ENCODE results near the gene PEX7. TPM values are rescaled to one million over a fixed set of nuclear protein-coding genes. Genes with fewer than 3 reads are reported as not detected.
"Not testable (repeated sequence)": the region's sequence is repeated elsewhere in the genome, so short reads cannot be mapped to it uniquely, and the experiment has no call there.

Gene PEX7
- total RNA-seq, 1 experiment from 2014 or later, result 13.6 TPM

- Histone ChIP-seq H3K4me1 (ENCODE audit: low read length) (no peaks in the 10 kb centered on the region), H3K27ac (ENCODE audit: low read length) (no peak overlapping the region), H3K9me3 (ENCODE audit: low read length) (no peaks in the 10 kb centered on the region), H3K4me2 (ENCODE audit: low read depth, low read length, poor library complexity, severe bottlenecking) (no peak overlapping the region), H3K36me3 (ENCODE audit: insufficient read depth, low read length) (no peaks in the 10 kb centered on the region), H2AFZ (ENCODE audit: low read length) (no peak overlapping the region), H3K4me3 (ENCODE audit: low read length) (no peak overlapping the region), H4K20me1 (ENCODE audit: insufficient read depth, low read depth, low read length) (no peaks in the 10 kb centered on the region), H3K9me2 (replicated peaks; ENCODE audit: insufficient read depth, low read length) (no peaks in the 10 kb centered on the region), H3K9ac (ENCODE audit: low read length) (no peak overlapping the region), H3K79me2 (ENCODE audit: low read length) (peaks cover 14% of the 10 kb centered on the region), H3K27me3 (ENCODE audit: low read length) (no peaks in the 10 kb centered on the region)
- DNase-seq, result no peak
Measured at GRCh38 chr6:136863752-136864151, 41.4 kb downstream of the PEX7 start.

DNA sequence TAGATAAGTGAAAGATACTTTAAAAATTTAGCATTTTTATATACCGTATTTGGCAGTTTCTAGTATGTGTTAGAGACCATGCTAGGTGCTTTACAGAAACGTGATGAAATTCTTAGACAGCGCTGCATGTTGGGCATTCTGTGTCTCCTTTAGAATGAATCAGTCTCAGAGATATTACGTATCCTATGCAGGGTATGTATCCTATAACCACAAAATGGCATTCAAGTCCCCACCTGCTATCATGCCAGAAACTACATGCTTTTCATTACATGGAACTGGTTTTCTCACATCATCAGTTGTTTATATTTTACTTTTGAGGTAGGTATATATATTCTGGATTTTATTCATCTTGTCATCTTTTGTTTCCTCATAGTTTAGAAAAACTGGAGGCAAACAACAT, 42.3 kb downstream of the PEX7 start:
- Histone ChIP-seq H3K9me2 (replicated peaks; ENCODE audit: insufficient read depth, low read length) (no peaks in the 10 kb centered on the region), H3K36me3 (ENCODE audit: insufficient read depth, low read length) (no peaks in the 10 kb centered on the region), H4K20me1 (ENCODE audit: insufficient read depth, low read depth, low read length) (no peaks in the 10 kb centered on the region), H3K4me3 (ENCODE audit: low read length) (no peak overlapping the region), H3K79me2 (ENCODE audit: low read length) (peaks cover 13% of the 10 kb centered on the region; the same call in 1 of the 2 replicates), H3K4me2 (ENCODE audit: low read depth, low read length, poor library complexity, severe bottlenecking) (no peak overlapping the region), H3K9ac (ENCODE audit: low read length) (no peak overlapping the region), H3K4me1 (ENCODE audit: low read length) (no peaks in the 10 kb centered on the region), H3K9me3 (ENCODE audit: low read length) (no peaks in the 10 kb centered on the region), H2AFZ (ENCODE audit: low read length) (no peak overlapping the region), H3K27me3 (ENCODE audit: low read length) (no peaks in the 10 kb centered on the region), H3K27ac (ENCODE audit: low read length) (no peak overlapping the region)
- DNase-seq, result no peak

GRCh38 chr6:136866872-136867416, 44.6 kb downstream of the PEX7 start:
- Histone ChIP-seq H3K9me3 (ENCODE audit: low read length) (no peaks in the 10 kb centered on the region), H3K36me3 (ENCODE audit: insufficient read depth, low read length) (peaks cover 1% of the 10 kb centered on the region; the same call in 1 of the 2 replicates), H3K9me2 (replicated peaks; ENCODE audit: insufficient read depth, low read length) (no peaks in the 10 kb centered on the region), H3K4me1 (ENCODE audit: low read length) (no peaks in the 10 kb centered on the region), H4K20me1 (ENCODE audit: insufficient read depth, low read depth, low read length) (no peaks in the 10 kb centered on the region), H3K9ac (ENCODE audit: low read length) (no peak overlapping the region), H3K79me2 (ENCODE audit: low read length) (peaks cover 13% of the 10 kb centered on the region; the same call in 1 of the 2 replicates), H3K4me3 (ENCODE audit: low read length) (no peak overlapping the region), H2AFZ (ENCODE audit: low read length) (no peak overlapping the region), H3K27ac (ENCODE audit: low read length) (no peak overlapping the region), H3K4me2 (ENCODE audit: low read depth, low read length, poor library complexity, severe bottlenecking) (no peak overlapping the region), H3K27me3 (ENCODE audit: low read length) (no peaks in the 10 kb centered on the region)
- no peak for DNase-seq

GRCh38 chr6:136869451-136869850, 47.1 kb downstream of the PEX7 start:
- Histone ChIP-seq H3K27me3 (ENCODE audit: low read length) (no peaks in the 10 kb centered on the region), H2AFZ (ENCODE audit: low read length) (no peak overlapping the region), H3K9me3 (ENCODE audit: low read length) (peaks cover 17% of the 10 kb centered on the region), H3K79me2 (ENCODE audit: low read length) (0 out of 2 replicates have a peak, but pooled peaks cover 6% of the 10 kb centered on the region), H3K36me3 (ENCODE audit: insufficient read depth, low read length) (peaks cover 22% of the 10 kb centered on the region), H4K20me1 (ENCODE audit: insufficient read depth, low read depth, low read length) (no peaks in the 10 kb centered on the region), H3K9me2 (replicated peaks; ENCODE audit: insufficient read depth, low read length) (no peaks in the 10 kb centered on the region), H3K27ac (ENCODE audit: low read length) (no peak overlapping the region), H3K4me2 (ENCODE audit: low read depth, low read length, poor library complexity, severe bottlenecking) (no peak overlapping the region), H3K4me1 (ENCODE audit: low read length) (no peaks in the 10 kb centered on the region), H3K4me3 (ENCODE audit: low read length) (no peak overlapping the region), H3K9ac (ENCODE audit: low read length) (no peak overlapping the region)
- no peak for DNase-seq

DNA sequence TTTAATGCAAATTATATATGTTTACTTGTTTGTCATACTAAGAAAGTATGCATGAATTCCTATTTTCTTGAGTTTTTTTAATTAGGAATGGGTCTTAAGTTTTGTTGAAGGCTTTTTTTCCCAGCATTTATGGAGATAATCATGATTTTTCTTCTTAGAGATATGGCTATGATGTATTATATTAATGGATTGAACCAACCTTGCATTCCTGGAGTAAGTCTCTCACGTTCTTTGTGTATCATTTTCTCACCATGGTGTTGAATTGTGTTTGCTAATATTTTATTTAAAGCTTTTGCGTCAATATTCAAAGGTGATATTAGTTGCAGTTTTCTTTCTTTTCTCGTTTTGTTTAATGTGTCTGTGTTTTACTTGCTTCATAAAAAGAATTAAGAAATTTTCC, 51.4 kb downstream of the PEX7 start:
- H3K4me2 ChIP-seq (ENCODE audit: low read depth, low read length, poor library complexity, severe bottlenecking), result no peak overlapping the region
- no peak overlapping the region for H3K27ac ChIP-seq (ENCODE audit: low read length)
- peaks cover 17% of the 10 kb centered on the region for H3K9me3 ChIP-seq (ENCODE audit: low read length)
- H3K4me1 ChIP-seq (ENCODE audit: low read length), result no peaks in the 10 kb centered on the region
- H3K9me2 ChIP-seq (replicated peaks; ENCODE audit: insufficient read depth, low read length), result no peaks in the 10 kb centered on the region
- H3K27me3 ChIP-seq (ENCODE audit: low read length), result no peaks in the 10 kb centered on the region
- H3K79me2 ChIP-seq (ENCODE audit: low read length), result no peaks in the 10 kb centered on the region
- peak; percentile 49 for DNase-seq
- H4K20me1 ChIP-seq (ENCODE audit: insufficient read depth, low read depth, low read length), result no peaks in the 10 kb centered on the region
- no peak overlapping the region for H3K9ac ChIP-seq (ENCODE audit: low read length)
- peaks cover 22% of the 10 kb centered on the region for H3K36me3 ChIP-seq (ENCODE audit: insufficient read depth, low read length)
- no peak overlapping the region for H3K4me3 ChIP-seq (ENCODE audit: low read length)
- H2AFZ ChIP-seq (ENCODE audit: low read length), result no peak overlapping the region

DNA sequence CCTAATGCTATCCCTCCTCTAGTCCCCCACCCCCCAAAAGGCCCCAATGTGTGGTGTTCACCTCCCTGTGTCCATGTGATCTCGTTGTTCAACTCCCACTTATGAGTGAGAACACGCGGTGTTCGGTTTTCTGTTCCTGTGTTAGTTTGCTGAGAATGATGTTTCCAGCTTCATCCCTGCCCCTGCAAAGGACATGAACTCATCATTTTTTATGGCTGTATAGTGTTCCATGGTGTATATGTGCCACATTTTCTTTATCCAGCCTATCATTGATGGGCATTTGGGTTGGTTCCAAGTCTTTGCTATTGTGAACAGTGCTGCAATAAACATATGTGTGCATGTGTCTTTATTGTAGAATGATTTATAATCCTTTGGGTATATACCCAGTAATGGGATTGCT, 54.1 kb downstream of the PEX7 start:
- Histone ChIP-seq H3K9me3 (ENCODE audit: low read length) (peaks cover 17% of the 10 kb centered on the region), H3K36me3 (ENCODE audit: insufficient read depth, low read length) (peaks cover 22% of the 10 kb centered on the region)
- not testable (repeated sequence) for H4K20me1 ChIP-seq (ENCODE audit: insufficient read depth, low read depth, low read length); H3K4me1 ChIP-seq (ENCODE audit: low read length); H3K27ac ChIP-seq (ENCODE audit: low read length); H3K9me2 ChIP-seq (replicated peaks; ENCODE audit: insufficient read depth, low read length); H3K4me2 ChIP-seq (ENCODE audit: low read depth, low read length, poor library complexity, severe bottlenecking); H2AFZ ChIP-seq (ENCODE audit: low read length); DNase-seq; H3K4me3 ChIP-seq (ENCODE audit: low read length); H3K27me3 ChIP-seq (ENCODE audit: low read length); H3K79me2 ChIP-seq (ENCODE audit: low read length); H3K9ac ChIP-seq (ENCODE audit: low read length)

DNA sequence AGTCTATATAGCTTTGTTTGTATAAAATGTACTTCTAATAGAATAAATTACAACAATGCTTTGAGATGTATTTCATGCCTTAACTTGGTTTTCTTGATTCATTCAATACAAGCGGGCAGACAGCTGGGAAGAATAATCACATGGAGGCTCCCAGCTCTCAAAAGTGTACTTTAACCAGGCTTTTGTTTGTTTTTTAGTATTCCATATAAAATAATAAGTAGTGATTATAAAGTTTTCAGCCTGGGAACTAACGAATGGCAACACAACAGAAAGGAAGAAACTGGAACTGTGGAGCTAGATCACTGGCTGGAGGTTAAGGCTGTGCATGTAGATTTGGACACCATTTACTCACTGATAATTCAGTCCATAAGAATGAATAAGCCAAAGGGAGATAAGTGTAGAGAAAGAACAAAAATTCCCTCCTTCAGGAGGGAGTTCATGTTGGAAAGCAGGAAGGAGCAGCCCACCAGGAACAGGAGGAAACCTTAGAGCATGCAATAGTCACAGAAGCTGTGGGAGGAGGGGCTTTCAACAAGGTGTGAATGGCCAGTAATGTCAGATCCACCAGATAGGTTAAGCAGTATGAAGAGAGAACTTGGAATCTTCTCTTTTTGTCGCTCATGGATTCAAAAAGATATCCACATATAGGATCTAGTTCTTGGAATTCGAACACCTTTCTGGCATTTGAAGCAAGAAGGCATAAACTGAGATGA, 58.5 kb downstream of the PEX7 start:
- Histone ChIP-seq H3K79me2 (ENCODE audit: low read length) (no peaks in the 10 kb centered on the region), H2AFZ (ENCODE audit: low read length) (no peak overlapping the region), H3K4me3 (ENCODE audit: low read length) (no peak overlapping the region), H3K9me3 (ENCODE audit: low read length) (no peaks in the 10 kb centered on the region), H4K20me1 (ENCODE audit: insufficient read depth, low read depth, low read length) (no peaks in the 10 kb centered on the region; the same call in 1 of the 2 replicates), H3K27me3 (ENCODE audit: low read length) (no peaks in the 10 kb centered on the region), H3K4me1 (ENCODE audit: low read length) (no peaks in the 10 kb centered on the region), H3K27ac (ENCODE audit: low read length) (no peak overlapping the region), H3K9ac (ENCODE audit: low read length) (no peak overlapping the region), H3K36me3 (ENCODE audit: insufficient read depth, low read length) (no peaks in the 10 kb centered on the region), H3K9me2 (replicated peaks; ENCODE audit: insufficient read depth, low read length) (no peaks in the 10 kb centered on the region), H3K4me2 (ENCODE audit: low read depth, low read length, poor library complexity, severe bottlenecking) (no peak overlapping the region)
- DNase-seq, result no peak

DNA sequence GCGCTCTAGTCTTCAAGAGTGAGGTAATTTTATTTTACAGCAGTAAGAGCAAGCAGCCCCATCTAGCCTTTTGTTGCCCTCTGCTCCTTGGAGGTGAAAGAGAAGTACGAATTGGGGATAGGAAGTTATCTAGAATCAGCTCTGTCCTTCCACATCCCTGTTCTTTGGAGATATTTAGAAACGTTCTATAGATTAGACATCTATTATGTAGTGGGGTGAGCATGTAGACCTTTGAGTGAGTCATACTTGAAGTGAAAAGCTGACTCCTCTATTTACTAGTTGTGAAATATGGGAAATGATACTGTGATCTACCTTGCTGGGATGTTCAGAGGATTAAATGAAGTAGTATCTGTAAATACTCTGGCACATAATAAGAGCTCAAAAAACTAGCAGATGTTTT, 63.7 kb downstream of the PEX7 start:
- DNase-seq, result no peak
- Histone ChIP-seq H3K9ac (ENCODE audit: low read length) (no peak overlapping the region), H4K20me1 (ENCODE audit: insufficient read depth, low read depth, low read length) (no peaks in the 10 kb centered on the region; the same call in 1 of the 2 replicates)

More for the DNA sequence above, 63.7 kb downstream of the PEX7 start:
- no peak overlapping the region for H3K27ac ChIP-seq (ENCODE audit: low read length)
- peaks cover 15% of the 10 kb centered on the region; the same call in 1 of the 2 replicates for H3K79me2 ChIP-seq (ENCODE audit: low read length)
- H3K9me2 ChIP-seq (replicated peaks; ENCODE audit: insufficient read depth, low read length), result no peaks in the 10 kb centered on the region
- H3K4me3 ChIP-seq (ENCODE audit: low read length), result no peak overlapping the region
- H3K36me3 ChIP-seq (ENCODE audit: insufficient read depth, low read length), result no peaks in the 10 kb centered on the region
- no peaks in the 10 kb centered on the region for H3K27me3 ChIP-seq (ENCODE audit: low read length)
- H3K9me3 ChIP-seq (ENCODE audit: low read length), result no peaks in the 10 kb centered on the region
- no peak overlapping the region for H2AFZ ChIP-seq (ENCODE audit: low read length)
- no peak overlapping the region for H3K4me2 ChIP-seq (ENCODE audit: low read depth, low read length, poor library complexity, severe bottlenecking)
- peaks cover 31% of the 10 kb centered on the region for H3K4me1 ChIP-seq (ENCODE audit: low read length)

All from Karpas-422 (cell line).